HG03095 (cell line): Measurements from ENCODE around the gene PLEKHM3.
"Not testable (repeated sequence)": the region's sequence is repeated elsewhere in the genome, so short reads cannot be mapped to it uniquely, and the experiment has no call there.

ENCODE experiments used
- ATAC-seq: cut with Tn5 transposase; IDR thresholded peaks from one replicate; pipeline ENCODE4 v1.9.1; 2021; ENCODE audit warnings: moderate library complexity; ENCODE audit not compliant: unreplicated experiment

PLEKHM3 gene

DNA sequence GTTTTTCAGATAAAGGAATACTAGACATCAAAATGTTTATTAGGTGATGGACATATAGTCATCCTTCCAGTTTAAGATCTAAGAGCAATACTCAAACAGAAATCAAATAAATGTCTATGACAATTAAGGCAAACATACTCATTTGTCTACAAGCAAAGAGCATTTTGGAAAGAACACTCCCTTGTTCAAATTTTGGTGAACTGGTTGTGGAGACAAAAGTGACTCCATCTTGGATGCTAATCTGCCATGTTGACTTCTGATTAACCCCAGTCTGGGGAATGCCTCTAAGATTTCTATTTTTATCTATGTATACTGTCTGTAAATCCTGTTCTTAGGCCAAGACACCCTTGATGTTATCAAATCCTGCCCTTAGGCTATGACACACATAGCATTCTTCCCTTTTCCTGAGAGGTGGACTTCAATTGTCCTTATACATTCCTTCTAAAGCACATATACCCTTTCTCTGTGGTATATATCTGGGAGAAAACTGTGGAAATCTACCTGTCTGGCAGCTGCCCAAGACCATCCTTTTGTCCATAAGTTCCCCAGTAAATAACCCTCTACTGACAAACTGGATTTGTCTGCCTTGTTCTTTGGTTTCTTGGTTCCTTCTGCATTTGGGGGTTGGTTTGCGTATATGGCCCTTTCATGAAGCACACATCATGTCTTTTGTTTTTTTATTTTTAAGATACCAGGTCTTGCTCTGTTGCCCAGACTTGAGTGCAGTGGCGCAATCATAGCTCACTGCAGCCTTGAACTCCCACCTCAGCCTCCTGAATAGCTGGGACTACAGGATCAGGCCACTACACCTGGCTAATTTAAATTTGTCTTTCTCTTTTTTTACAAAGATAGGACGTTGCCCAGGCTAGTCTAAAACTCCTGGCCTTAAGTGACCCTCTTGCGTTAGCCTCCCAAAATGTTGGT lies 12.5 kb upstream of the PLEKHM3 start:
- no peak for ATAC-seq

- no peak for ATAC-seq
Observed at GRCh38 chr2:208036357-208036756, 11.0 kb upstream of the PLEKHM3 start.

GRCh38 chr2:208034503-208035140 lies 9.3 kb upstream of the PLEKHM3 start:
- no peak for ATAC-seq

GRCh38 chr2:208033701-208034502 lies 8.6 kb upstream of the PLEKHM3 start:
- peak; percentile 84 for ATAC-seq

GRCh38 chr2:208031608-208032019 lies 6.3 kb upstream of the PLEKHM3 start:
- no peak for ATAC-seq

- ATAC-seq = peak; percentile 9
Observed at GRCh38 chr2:208025814-208026184, 472 bp upstream of the PLEKHM3 start.

- ATAC-seq = no peak
Observed at GRCh38 chr2:208024091-208024490, 1.2 kb downstream of the PLEKHM3 start.

- no peak for ATAC-seq
Observed at GRCh38 chr2:208020253-208020652, 5.1 kb downstream of the PLEKHM3 start.

DNA sequence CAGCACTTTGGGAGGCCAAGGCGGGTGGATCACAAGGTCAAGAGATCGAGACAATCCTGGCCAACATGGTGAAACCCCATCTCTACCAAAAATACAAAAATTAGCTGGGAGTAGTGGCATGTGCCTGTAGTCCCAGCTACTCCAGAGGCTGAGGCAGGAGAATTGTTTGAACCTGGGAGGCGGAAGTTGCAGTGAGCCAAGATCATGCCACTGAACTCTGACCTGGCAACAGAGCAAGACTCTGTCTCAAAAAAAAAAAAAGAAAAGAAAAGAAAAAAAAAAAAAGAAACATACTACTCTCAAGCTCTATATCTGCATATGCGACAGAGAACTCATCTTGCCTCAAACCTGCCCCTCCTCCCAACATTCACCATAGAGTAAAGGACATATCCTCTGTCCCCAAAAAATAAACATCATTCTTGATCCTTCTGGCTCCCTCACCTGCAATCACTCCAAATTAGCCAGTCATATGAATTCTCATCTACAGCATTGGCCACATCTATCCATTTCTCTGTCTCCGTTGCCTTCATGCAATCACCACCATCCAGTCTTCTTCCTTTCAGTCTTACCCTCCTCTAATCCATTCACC lies 7.1 kb downstream of the PLEKHM3 start:
- ATAC-seq = not testable (repeated sequence)

- ATAC-seq = no peak
Observed at GRCh38 chr2:208017721-208018120, 7.6 kb downstream of the PLEKHM3 start.

GRCh38 chr2:208015475-208015874 lies 9.9 kb downstream of the PLEKHM3 start:
- no peak for ATAC-seq

- ATAC-seq = no peak
Observed at GRCh38 chr2:208013285-208014178, 11.8 kb downstream of the PLEKHM3 start.

DNA sequence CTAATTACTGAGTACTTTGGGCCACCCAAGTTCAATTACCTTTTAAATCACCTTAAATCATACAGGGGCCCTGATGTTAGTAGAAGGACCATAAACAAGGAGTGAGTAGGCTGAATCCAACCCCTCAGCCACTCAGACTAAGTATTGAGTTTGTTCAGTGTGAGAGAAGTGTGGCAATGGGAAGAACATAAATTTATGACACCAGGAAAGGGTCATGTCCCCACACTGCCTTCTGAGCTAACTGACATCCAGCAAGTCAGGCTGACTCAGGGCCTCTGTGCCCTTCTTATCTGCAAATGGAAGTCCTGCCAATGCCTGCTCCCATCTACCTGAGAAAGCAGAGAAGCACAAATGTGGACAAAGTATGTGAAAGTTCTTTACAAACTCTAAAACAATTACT lies 12.9 kb downstream of the PLEKHM3 start:
- no peak for ATAC-seq

DNA sequence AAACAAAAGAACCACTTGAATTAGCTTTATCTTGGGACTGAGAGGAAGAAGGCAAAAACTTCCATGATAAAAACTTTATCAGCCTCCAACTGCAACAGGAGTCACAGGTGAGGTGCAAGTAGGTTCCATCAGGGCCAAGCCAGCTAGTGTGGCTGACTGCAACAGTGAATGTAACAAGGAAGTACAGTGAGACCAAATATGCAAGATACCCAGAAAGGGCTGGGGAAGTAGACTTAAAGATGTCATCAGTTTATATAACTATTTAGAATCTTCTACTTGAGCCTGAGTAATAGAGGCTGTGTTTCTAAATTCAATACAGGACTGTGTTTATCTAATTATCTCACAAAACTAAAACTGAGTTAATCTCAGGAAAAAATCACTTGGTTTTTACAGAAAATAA lies 14.8 kb downstream of the PLEKHM3 start:
- ATAC-seq = no peak

DNA sequence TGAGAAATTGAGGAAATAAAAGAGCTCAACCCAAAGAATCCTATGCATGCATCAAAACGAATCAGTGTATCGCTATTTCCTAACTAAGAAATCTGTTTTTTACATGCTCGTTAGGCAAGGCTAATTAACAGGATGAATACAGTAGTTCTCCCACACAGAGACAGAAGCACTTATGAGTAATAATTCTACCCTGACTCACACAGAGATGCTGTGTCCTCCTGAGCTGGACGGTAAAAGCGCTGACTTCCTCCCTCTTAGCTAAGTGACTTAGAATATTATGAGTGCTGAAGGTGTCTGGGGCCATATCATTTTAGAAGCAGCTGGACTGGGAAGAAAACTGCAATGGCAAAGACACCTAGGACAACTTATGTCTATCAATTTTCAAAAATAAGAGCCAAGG lies 18.5 kb downstream of the PLEKHM3 start:
- no peak for ATAC-seq

GRCh38 chr2:208006337-208006736 lies 19.0 kb downstream of the PLEKHM3 start:
- ATAC-seq = no peak

GRCh38 chr2:208001924-208002323 lies 23.4 kb downstream of the PLEKHM3 start:
- ATAC-seq = no peak

DNA sequence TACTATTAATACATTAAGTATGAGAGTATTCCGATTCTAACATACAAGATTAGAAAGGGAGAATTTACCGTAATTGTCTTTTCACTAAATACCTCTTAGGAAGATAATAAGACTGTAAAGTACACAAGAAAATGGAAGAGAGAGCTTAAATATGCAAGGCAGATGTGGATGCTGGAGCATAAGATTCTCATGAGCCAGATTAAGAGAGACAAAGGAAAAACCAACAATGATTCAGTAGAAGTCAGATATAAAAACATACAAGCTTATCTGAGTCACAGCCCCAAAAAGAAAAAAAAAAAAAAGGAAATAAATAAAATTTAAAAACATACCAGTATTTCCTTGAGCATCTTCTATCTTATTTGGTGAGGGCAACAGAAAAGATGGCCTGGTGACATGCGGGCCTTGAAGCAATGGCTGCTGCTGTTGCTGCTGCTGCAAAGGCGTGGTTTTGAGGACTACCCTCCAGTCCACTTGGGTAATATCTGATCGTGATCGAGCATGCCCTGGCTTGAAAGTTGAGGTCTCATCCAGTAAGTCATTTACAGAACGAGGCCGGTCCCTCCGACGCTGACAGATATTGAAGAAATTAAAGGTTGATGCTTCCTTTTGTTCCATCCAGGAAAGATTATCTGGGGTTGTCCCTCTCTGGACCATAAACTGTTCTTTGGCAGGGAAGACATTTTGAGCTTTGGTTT lies 24.5 kb downstream of the PLEKHM3 start:
- no peak for ATAC-seq

- no peak for ATAC-seq
Observed at GRCh38 chr2:207996848-207997247, 28.5 kb downstream of the PLEKHM3 start.

- ATAC-seq = no peak
Observed at GRCh38 chr2:207995887-207996286, 29.4 kb downstream of the PLEKHM3 start.
